ENCODE data around the gene NLGN3. TPM values are rescaled to one million over a fixed set of nuclear protein-coding genes. Genes with fewer than 3 reads are reported as not detected.

The NLGN3 gene
- polyA plus RNA-seq, 1 experiment, result 0.42 TPM

GRCh38 chrX:71160475-71160874, 15.8 kb downstream of the NLGN3 start:
- DNase-seq (ENCODE audit: low read depth, low spot score), result no peak
- H3K27me3 ChIP-seq (ENCODE audit: control insufficient read depth, insufficient read depth, low read length), result no peaks in the 10 kb centered on the region
- H3K4me3 ChIP-seq (ENCODE audit: low read depth, low read length), result no peak overlapping the region
- TF ChIP-seq CTCF (IDR thresholded peaks at IDR 0.05; ENCODE audit: low read depth, low read length), result no peak
- POLR2A ChIA-PET, result no interaction called here
- no peaks in the 10 kb centered on the region for H3K9me3 ChIP-seq (ENCODE audit: control insufficient read depth, insufficient read depth, low read length)
- H3K27ac ChIP-seq (ENCODE audit: low read depth, low read length), result no peak overlapping the region
- CTCF ChIA-PET, result no interaction called here

GRCh38 chrX:71162981-71163380, 18.3 kb downstream of the NLGN3 start:
- H3K27me3 ChIP-seq (ENCODE audit: control insufficient read depth, insufficient read depth, low read length), result no peaks in the 10 kb centered on the region
- ChIA-PET CTCF (no interaction called here), POLR2A (no interaction called here)
- no peak overlapping the region for H3K27ac ChIP-seq (ENCODE audit: low read depth, low read length)
- TF ChIP-seq CTCF (IDR thresholded peaks at IDR 0.05; ENCODE audit: low read depth, low read length), result no peak
- DNase-seq (ENCODE audit: low read depth, low spot score), result no peak
- H3K4me3 ChIP-seq (ENCODE audit: low read depth, low read length), result no peak overlapping the region
- no peaks in the 10 kb centered on the region for H3K9me3 ChIP-seq (ENCODE audit: control insufficient read depth, insufficient read depth, low read length)

GRCh38 chrX:71164071-71164470, 19.4 kb downstream of the NLGN3 start:
- Histone ChIP-seq H3K27ac (ENCODE audit: low read depth, low read length) (no peak overlapping the region), H3K4me3 (ENCODE audit: low read depth, low read length) (no peak overlapping the region), H3K9me3 (ENCODE audit: control insufficient read depth, insufficient read depth, low read length) (no peaks in the 10 kb centered on the region), H3K27me3 (ENCODE audit: control insufficient read depth, insufficient read depth, low read length) (no peaks in the 10 kb centered on the region)
- CTCF ChIA-PET, result no interaction called here
- TF ChIP-seq CTCF (IDR thresholded peaks at IDR 0.05; ENCODE audit: low read depth, low read length), result no peak
- POLR2A ChIA-PET, result no interaction called here
- DNase-seq (ENCODE audit: low read depth, low spot score), result no peak

GRCh38 chrX:71166461-71166860, 21.8 kb downstream of the NLGN3 start:
- TF ChIP-seq CTCF (IDR thresholded peaks at IDR 0.05; ENCODE audit: low read depth, low read length), result no peak
- Histone ChIP-seq H3K4me3 (ENCODE audit: low read depth, low read length) (no peak overlapping the region), H3K9me3 (ENCODE audit: control insufficient read depth, insufficient read depth, low read length) (no peaks in the 10 kb centered on the region), H3K27ac (ENCODE audit: low read depth, low read length) (no peak overlapping the region), H3K27me3 (ENCODE audit: control insufficient read depth, insufficient read depth, low read length) (no peaks in the 10 kb centered on the region)
- POLR2A ChIA-PET, result no interaction called here
- no peak for DNase-seq (ENCODE audit: low read depth, low spot score)
- CTCF ChIA-PET, result no interaction called here

GRCh38 chrX:71167031-71167781, 22.6 kb downstream of the NLGN3 start:
- H3K4me3 ChIP-seq (ENCODE audit: low read depth, low read length), result no peak overlapping the region
- H3K9me3 ChIP-seq (ENCODE audit: control insufficient read depth, insufficient read depth, low read length), result no peaks in the 10 kb centered on the region
- CTCF ChIA-PET, result no interaction called here
- POLR2A ChIA-PET, result no interaction called here
- no peak for DNase-seq (ENCODE audit: low read depth, low spot score)
- no peak for TF ChIP-seq CTCF (IDR thresholded peaks at IDR 0.05; ENCODE audit: low read depth, low read length)
- H3K27ac ChIP-seq (ENCODE audit: low read depth, low read length), result no peak overlapping the region
- H3K27me3 ChIP-seq (ENCODE audit: control insufficient read depth, insufficient read depth, low read length), result no peaks in the 10 kb centered on the region

Measured in AG04450 (cell line).